BJ (cell line): ENCODE data around the gene KIRREL3. TPM values are rescaled to one million over a fixed set of nuclear protein-coding genes. Genes with fewer than 3 reads are reported as not detected.

Experiments used
- CTCF ChIA-PET: fragments of 350-600 bp; formaldehyde crosslinking; extraction: SDS; loops from one replicate; lab custom pipeline; 2021; ENCODE audit warnings: antibody characterized with exemption, inconsistent platforms; lab: Yijun Ruan, JAX
- POLR2A ChIA-PET: fragments of 300-600 bp; sonication (Branson Sonifier 250); formaldehyde crosslinking; extraction: SDS; loops from one replicate; lab custom pipeline; 2021; ENCODE audit warnings: antibody characterized with exemption; lab: Charles Lee
- DNase-seq: peaks from one replicate; pipeline ENCODE4 v3.0.0-alpha.2; 2011; ENCODE audit warnings: low read depth
- H3K27me3 ChIP-seq: 2 replicates; pipeline ENCODE4 v1.6.0; 2011; ENCODE audit warnings: low read length; ENCODE audit not compliant: control insufficient read depth, insufficient read depth
- H3K36me3 ChIP-seq: 2 replicates; pipeline ENCODE4 v1.5.1; 2011; ENCODE audit warnings: low read length; ENCODE audit not compliant: control insufficient read depth, insufficient read depth
- H3K4me3 ChIP-seq: 2 replicates; pipeline ENCODE4 v1.5.1; 2011; ENCODE audit warnings: low read depth, mild to moderate bottlenecking, control low read depth, low read length
- CTCF ChIP-seq: IDR thresholded peaks from 2 replicates; pipeline ENCODE4 v1.5.1; 2011; ENCODE audit warnings: low read depth, mild to moderate bottlenecking, control low read depth, inconsistent platforms, low read length, moderate library complexity; ENCODE audit not compliant: insufficient read depth
- polyA plus RNA-seq: library from polyadenylated mRNA; depleted of rRNA; stranded (reverse); fragments of >200 nt; gene quantifications from 2 replicates; pipeline ENCODE4 v1.2.3, GENCODE V29; 2011

The KIRREL3 gene
- polyA plus RNA-seq, 1 experiment, result 19.6 TPM

GRCh38 chr11:126547161-126547560 lies 453.4 kb downstream of the KIRREL3 start:
- no peaks in the 10 kb centered on the region for H3K27me3 ChIP-seq
- no peak for TF ChIP-seq CTCF
- ChIA-PET POLR2A (no interaction called here), CTCF (no interaction called here)
- no peaks in the 10 kb centered on the region; the same call in 1 of the 2 replicates for H3K36me3 ChIP-seq
- no peak overlapping the region for H3K4me3 ChIP-seq
- DNase-seq, result peak; percentile 79

GRCh38 chr11:126546694-126547093 lies 453.9 kb downstream of the KIRREL3 start:
- no peak for DNase-seq
- POLR2A ChIA-PET, result no interaction called here
- Histone ChIP-seq H3K4me3 (no peak overlapping the region), H3K27me3 (no peaks in the 10 kb centered on the region), H3K36me3 (no peaks in the 10 kb centered on the region; the same call in 1 of the 2 replicates)
- CTCF ChIA-PET, result no interaction called here
- no peak for TF ChIP-seq CTCF

GRCh38 chr11:126546191-126546590 lies 454.4 kb downstream of the KIRREL3 start:
- no peak for DNase-seq
- TF ChIP-seq CTCF, result no peak
- ChIA-PET CTCF (no interaction called here), POLR2A (no interaction called here)
- Histone ChIP-seq H3K4me3 (no peak overlapping the region), H3K36me3 (no peaks in the 10 kb centered on the region; the same call in 1 of the 2 replicates), H3K27me3 (no peaks in the 10 kb centered on the region)

- H3K36me3 ChIP-seq, result no peaks in the 10 kb centered on the region; the same call in 1 of the 2 replicates
- no peak for TF ChIP-seq CTCF
- POLR2A ChIA-PET, result no interaction called here
- DNase-seq, result no peak
- H3K27me3 ChIP-seq, result no peaks in the 10 kb centered on the region
- H3K4me3 ChIP-seq, result no peak overlapping the region
- CTCF ChIA-PET, result interaction anchor here (0.9 kb wide), 1 partner anchor 12 kb away, joined by 3 read pairs; no protein-coding TSS in a partner anchor
Measured at GRCh38 chr11:126545057-126545555, 455.5 kb downstream of the KIRREL3 start.

GRCh38 chr11:126544108-126545056 lies 456.2 kb downstream of the KIRREL3 start:
- no peaks in the 10 kb centered on the region; the same call in 1 of the 2 replicates for H3K36me3 ChIP-seq
- ChIA-PET CTCF (interaction anchor here (0.9 kb wide), 2 partner anchors 10 to 12 kb away, joined by 3 read pairs; no protein-coding TSS in a partner anchor), POLR2A (no interaction called here)
- no peak overlapping the region for H3K4me3 ChIP-seq
- DNase-seq, result peak; percentile 16
- no peak for TF ChIP-seq CTCF
- no peaks in the 10 kb centered on the region for H3K27me3 ChIP-seq
